Kidney capillary endothelial cell (primary cell): ENCODE results near the gene HMGCL.
"Not testable (repeated sequence)": the region's sequence is repeated elsewhere in the genome, so short reads cannot be mapped to it uniquely, and the experiment has no call there.

Experiments used
- DNase-seq: peaks from one replicate; pipeline ENCODE4 v3.0.0-alpha.2; 2018; ENCODE audit warnings: low spot score

The HMGCL gene

DNA sequence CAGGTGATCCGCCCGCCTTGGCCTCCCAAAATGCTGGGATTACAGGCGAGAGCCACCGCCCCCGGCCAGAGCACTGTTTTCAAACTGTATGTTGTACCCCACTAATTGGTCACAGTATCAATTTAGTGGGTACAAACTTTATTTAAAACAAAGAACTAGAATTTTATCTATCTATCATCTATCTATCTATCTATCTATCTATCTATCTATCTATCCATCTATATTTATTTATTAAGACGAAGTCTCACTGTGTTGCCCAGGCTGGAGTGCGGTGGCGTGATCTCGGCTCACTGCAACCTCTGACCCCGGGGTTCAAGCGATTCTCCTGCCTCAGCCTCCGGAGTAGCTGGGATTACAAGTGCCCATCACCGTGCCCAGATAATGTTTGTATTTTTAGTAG, 1.4 kb upstream of the HMGCL start:
- not testable (repeated sequence) for DNase-seq

DNA sequence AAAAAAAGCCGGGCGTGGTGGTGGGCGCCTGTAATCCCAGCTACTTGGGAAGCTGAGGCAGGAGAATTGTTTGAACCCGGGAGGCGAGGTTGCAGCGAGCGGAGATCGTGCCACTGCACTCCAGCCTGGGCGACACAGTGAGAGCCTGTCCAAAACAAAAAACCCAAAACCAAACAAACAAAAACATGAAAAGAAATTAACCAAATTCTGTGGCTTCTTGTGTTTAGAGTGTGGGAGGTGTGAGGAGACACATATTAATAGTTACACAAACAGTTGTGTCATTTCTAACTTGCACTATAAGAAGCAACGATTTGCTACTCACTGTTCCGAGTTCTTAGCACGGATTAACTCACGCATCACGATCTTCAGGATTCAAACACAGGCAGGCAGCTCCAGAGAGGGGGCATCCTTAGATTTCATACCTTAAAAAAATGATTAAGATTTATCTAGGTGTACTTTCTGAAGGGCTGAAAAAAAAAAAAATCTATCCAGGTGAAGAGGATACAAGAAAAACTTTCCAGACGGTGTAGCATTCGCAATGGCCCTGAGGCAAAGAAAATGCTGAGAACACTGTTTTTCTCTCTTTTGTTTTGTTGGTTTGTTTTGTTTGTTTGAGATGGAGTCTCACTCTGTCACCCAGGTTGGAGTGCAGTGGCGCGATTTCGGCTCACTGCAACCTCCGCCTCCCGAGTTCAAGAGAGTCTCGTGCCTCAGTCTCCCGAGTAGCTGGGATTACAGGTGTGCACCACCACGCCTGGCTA, 713 bp upstream of the HMGCL start:
- no peak for DNase-seq

GRCh38 chr1:23824711-23825075, 536 bp downstream of the HMGCL start:
- DNase-seq = no peak

DNA sequence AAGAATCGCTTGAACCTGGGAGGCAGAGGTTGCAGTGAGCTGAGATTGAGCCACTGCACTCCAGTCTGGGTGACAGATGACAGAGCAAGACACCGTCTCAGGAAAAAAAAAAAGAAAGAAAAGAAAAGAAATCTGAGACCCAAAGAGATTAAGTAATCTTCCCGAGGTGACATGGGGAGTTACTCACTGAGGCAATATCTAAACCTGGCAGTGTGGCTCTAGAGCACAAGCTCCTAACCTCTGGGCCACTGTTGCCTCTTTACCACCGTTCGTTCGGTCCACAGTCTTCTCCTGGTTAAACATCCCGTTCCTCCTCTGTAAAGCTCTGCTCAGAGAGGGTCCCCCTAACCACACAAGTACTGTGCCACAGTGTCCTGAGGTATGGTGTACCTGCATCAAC, 1.5 kb downstream of the HMGCL start:
- no peak for DNase-seq

DNA sequence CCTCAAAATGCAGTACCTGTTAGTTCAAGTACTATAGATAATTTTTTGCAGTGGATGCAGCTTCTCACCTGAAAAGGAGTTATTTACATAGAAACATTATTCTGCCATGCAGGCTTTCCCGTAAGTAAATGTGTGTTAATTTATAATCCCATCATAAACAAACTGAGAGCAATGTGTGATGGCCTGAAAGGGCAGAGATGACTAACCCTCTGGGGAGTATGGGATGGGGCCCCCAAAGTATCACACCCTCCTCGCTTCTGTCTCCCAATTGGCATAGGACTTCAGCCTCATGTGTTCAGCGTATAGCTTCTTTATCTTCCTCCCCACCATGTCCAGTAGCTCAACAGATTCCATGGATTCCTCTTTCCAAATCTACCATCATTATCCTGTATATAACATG, 7.6 kb downstream of the HMGCL start:
- no peak for DNase-seq

DNA sequence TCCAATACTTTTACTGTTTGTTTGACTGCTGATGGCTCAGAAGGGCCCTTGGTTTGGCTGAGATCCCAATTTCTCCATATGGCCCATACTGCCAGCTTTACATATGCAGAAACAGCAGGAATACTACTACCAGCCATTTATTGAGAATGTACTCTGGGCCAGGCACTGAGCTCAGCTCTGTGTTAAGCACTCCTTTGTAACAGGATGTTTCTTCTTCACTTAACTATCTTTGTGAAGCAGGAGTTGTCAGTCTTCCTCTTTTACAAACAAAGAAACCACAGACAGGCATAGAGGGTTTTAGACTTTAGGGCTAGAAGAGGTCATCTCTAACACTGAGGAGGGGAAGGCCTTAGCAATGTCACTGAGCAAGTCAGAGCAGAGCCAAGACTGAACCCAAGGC, 8.3 kb downstream of the HMGCL start:
- no peak for DNase-seq

DNA sequence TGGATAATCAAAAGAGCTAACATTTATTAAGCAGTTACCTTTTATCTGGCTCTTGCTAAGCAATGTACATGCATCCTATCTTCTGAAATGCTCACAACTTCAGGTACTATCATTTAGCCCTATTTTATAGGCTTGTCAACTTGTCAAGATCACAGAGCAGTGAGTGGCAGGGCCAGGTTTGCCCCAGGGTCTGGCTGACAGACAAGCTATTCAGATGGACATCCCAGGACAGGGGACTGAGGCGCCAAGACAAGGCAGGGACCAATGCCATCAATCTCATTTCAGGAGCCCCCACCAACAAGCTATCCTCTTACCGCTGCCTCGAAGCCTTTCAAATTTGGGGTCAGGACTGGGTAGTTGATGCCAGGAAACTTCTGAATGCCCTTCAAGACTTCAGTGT, 8.9 kb downstream of the HMGCL start:
- no peak for DNase-seq

DNA sequence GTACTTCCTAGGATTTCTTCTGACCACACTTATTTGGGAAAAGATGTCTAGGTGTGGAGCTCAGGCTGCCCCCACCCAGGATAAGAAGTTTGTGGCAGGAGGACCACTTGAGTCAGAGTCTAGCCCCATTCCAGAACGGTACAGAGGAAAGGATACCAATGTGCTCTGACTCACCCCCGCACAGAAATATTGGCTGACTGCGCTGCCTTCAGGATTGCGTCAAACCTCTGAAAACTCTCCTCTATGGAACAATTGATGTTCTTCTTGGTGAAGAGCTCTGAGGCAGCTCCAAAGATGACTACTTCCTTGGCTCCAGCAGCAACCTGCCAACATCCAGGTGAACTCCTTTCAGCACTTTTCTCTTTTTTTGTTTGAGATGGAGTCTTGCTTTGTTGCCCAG, 11.2 kb downstream of the HMGCL start:
- no peak for DNase-seq

DNA sequence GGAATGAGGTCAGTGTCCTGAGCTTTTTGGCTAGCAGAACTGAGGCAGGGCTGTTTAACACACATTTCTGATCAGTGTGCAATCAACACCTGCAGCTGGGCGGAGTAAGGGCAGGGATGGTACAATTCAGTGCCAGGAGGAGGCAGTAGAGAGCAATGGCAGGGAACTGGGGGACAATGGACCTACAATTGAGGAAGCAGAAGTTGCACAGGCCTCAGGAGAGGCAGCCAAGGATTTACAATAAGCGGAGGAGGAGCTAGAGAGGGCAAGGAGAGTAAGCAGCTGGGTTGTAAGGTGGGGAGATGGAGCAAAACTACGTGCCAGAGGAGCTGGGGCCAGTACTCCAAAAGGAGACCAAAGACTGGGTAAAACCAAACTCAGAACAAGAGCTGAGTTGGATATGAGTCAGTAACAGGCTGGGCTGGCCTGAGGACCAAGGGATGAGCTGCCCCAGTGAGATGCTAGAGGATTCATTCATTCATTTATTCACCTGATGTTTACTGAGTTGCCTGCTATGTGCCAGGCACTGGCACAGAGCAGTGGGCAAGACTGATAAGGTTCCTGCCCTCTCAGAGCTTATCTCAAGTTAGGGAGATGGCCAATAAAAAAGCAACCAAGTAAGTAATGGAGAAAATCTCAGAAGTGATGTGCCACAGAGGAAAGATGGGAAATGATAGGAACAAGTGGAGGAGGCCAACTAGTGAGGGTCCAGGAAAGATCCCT, 14.2 kb downstream of the HMGCL start:
- peak; percentile 43 for DNase-seq

GRCh38 chr1:23809751-23810171, 15.5 kb downstream of the HMGCL start:
- peak; percentile 71 for DNase-seq

DNA sequence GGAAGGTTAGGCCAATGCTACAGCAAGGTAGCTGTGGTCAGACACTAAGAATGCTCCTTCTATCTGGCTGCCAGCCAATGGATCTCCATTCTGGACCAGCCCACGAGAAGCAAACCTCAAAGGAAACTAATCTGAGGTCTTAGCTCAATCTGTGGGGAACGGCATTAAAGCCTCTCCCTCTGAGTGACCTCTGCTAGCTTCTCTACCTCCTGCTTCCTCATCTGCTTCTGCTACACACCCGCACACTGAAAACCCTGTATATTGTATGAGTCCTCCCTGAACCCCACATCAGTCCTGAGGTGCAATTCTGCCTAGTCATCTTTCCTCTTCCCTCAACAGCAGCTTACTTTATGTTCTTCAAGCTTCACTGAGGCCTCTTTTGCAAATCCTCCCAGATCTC, 17.8 kb downstream of the HMGCL start:
- no peak for DNase-seq

- no peak for DNase-seq
These were observed 18.9 kb downstream of the HMGCL start for GRCh38 chr1:23806280-23806679.

GRCh38 chr1:23805025-23805424, 20.2 kb downstream of the HMGCL start:
- DNase-seq = no peak

DNA sequence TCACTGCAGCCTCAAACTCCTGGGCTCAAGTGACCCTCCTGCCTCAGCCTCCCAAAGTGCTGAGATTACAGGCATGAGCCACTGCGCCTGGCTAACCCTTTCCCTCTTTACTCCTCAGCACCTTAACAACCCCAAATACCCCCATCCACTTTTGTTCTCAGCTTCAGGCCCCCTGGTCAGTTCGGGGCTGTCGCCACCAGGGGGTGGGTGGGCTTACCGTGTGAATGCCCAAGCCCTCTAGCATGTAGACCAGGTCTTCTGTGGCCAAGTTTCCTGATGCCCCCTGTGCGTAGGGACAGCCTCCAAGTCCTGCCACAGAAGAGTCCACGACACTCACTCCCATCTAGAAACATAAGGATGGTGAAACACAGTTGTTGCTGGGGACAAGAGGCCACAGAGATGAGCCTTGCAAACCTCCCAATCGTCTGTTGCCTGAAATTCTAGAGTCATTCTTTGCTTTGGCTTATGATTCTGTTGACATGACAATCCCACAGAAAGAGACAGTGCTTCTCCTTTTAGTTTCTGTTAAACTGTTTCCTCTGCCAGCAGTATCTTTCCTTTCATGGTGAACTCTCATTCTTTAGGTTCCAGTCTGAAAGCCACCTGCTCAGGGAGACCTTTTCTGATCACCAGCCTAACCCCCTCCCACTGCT, 20.9 kb downstream of the HMGCL start:
- DNase-seq = no peak

DNA sequence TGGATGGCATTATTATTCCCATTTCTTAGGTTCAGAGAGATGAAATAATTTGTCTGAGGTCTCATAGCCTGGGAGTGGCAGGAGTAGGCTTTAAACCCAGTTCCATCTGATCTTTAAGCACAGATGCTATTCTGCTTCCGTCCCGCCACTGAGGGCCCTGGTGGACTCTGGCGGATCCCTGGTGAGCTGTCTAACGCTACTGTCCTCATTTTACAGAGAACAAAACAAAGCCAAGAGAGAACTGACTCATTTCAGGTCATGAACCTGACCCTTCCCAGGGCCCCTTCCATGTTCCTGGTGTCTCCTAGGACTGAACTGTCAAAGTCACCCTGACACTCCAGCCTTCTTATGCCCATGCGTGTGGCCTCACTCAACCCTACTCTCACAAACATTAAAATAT, 21.6 kb downstream of the HMGCL start:
- DNase-seq = no peak

DNA sequence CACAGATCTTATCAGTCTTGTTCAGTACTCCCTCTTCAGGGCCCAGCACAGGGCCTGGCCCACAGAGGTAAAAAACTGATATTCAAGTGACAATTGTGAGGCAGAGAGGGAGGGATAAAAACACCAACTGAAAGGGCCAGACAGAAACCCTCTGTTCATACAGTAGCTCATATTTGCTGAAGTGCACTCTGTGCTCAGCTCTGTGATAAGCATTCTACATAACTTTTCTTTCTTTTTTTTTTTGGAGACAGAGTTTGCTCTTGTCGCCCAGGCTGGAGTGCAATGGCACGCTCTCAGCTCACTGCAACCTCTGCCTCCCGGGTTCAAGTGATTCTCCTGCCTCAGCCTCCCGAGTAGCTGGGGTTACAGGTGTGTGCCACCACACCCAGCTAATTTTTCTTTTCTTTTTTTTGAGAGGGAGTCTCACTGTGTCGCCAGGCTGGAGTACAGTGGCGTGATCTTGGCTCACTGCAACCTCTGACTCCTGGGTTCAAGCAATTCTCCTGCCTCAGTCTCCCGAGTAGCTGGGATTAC, 22.4 kb downstream of the HMGCL start:
- DNase-seq = not testable (repeated sequence)

GRCh38 chr1:23801876-23802275, 23.4 kb downstream of the HMGCL start:
- no peak for DNase-seq

DNA sequence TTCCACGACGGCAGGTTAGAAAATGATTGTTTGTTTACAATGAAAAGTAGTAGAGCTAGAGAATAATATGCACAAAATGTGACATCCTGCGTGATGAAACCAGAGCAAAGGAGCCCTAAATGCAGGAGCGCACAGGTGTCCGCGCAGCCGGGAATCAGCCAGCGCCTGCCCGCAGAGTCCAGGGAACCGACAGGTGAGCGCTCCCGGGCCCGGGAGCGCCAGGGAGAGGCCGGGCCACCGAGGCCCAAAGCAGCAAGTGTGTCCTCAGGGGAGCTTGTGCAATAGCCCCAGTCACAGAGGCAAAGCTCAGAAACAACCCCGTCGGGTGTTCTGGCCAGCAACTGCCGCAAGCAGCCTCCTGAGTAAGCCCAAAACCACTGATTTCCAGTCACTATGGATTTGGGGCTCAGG, 23.9 kb downstream of the HMGCL start:
- DNase-seq = no peak

GRCh38 chr1:23800400-23801337, 24.6 kb downstream of the HMGCL start, which contains the start of gene GALE:
Gene GALE, minus strand, starts transcription at chr1:23800754. Its CDS starts 1,747 bp downstream, at chr1:23799007.
- peak; percentile 92 for DNase-seq

- peak; percentile 90 for DNase-seq
These were observed 25.4 kb downstream of the HMGCL start for GRCh38 chr1:23799570-23800399.

GRCh38 chr1:23799255-23799569, 26.0 kb downstream of the HMGCL start:
- DNase-seq = no peak
